ENCODE results near the gene RINL.
A peak's percentile ranks its signal among the peaks of the same experiment; 100 is the strongest.

The RINL gene

DNA sequence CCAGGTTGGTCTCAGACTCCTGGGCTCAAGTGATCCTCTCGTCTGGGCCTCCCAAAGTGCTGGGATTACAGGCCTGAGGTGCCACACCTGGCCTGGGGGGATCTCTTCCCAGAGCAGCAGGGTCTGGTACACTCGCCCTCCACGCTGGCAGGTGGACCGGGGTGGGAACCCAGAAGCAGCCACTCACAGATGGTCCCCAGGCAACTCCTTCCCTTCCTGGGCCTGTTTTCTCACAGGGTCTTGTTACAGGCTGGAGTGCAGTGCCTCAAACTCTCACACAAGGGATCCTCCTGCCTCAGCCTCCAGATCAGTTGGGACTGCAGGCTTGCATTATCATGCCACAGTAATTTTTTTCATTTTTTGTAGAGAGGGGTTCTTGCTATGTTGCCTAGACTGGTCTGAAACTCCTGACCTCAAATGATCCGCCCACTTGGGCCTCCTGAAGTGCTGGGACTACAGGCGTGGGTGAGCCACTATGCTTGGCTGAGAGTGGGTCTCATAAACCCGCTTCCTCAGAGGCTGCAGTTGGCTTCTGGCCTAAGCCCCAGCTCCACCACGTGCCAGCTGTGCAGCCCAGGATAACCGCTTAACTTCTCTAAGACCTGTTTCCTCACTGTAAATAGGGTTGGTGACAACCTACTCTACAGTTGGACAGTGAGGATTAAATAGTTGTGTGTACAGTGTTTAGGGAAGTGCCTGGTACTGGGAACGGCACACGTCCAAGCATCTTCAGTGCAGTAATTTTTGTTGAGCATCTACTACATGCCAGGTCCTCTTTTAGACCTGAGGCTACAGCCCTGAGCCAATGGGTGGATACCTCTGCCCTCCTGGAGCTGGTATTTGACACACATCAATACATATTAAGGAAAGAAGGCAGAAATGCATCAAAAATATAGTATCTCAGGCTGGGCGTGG lies 34.8 kb upstream of the RINL start:
- TF ChIP-seq CTCF (conservative IDR thresholded peaks at IDR 0.05; ENCODE audit: control insufficient read depth, insufficient read depth, low read depth, low read length) = no peak
- DNase-seq (ENCODE audit: low read depth) = peak; percentile 7
- H3K4me3 ChIP-seq (ENCODE audit: control insufficient read depth, low read depth, low read length) = no peak overlapping the region

- no peak for TF ChIP-seq CTCF (conservative IDR thresholded peaks at IDR 0.05; ENCODE audit: control insufficient read depth, insufficient read depth, low read depth, low read length)
- DNase-seq (ENCODE audit: low read depth) = no peak
- no peak overlapping the region for H3K4me3 ChIP-seq (ENCODE audit: control insufficient read depth, low read depth, low read length)
These were observed 33.4 kb upstream of the RINL start for GRCh38 chr19:38911388-38912001.

- no peak for TF ChIP-seq CTCF (conservative IDR thresholded peaks at IDR 0.05; ENCODE audit: control insufficient read depth, insufficient read depth, low read depth, low read length)
- no peak overlapping the region for H3K4me3 ChIP-seq (ENCODE audit: control insufficient read depth, low read depth, low read length)
- no peak for DNase-seq (ENCODE audit: low read depth)
These were observed 32.4 kb upstream of the RINL start for GRCh38 chr19:38910488-38910887.

DNA sequence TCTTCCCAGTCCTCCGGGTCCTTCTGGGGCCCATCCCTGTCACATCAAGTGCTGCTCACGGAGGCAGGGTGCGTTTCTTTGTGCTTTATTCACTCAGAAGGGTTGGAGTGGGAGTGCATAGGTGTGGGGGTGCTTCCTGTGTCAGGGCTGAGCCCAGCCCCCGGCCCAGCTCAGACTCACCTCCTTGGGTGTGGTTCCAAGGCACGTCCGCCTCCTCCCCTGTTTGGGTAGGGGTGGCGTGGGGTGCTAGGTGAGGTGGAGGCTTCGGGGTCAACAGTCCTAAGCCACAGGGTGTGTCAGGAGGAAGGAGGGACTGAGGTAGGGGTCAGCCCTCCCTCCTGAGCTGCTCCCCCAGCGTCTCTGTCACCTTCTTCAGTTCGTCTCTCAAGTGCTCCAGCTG lies 30.8 kb upstream of the RINL start:
- no peak overlapping the region for H3K4me3 ChIP-seq (ENCODE audit: control insufficient read depth, low read depth, low read length)
- no peak for TF ChIP-seq CTCF (conservative IDR thresholded peaks at IDR 0.05; ENCODE audit: control insufficient read depth, insufficient read depth, low read depth, low read length)
- no peak for DNase-seq (ENCODE audit: low read depth)

DNA sequence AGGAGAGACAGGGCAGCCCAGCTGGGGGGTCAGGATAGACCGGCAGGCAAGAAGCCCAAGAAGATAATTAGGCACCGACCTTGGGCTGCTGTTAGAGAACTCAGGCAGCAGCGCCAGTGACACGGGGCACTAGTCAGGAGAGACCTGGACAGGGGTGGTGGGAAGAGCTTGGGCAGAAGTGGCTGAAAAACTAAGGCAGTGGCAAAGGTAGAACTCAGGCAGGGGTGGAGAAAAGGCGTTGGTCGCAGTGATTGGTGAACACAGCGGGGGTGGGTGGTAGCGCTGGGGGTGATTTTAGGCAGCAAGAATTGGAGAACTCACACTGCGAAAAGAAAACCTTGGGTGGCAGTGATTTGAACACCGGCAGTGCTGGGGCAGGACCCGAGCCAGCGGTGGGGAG lies 29.6 kb upstream of the RINL start:
- TF ChIP-seq CTCF (conservative IDR thresholded peaks at IDR 0.05; ENCODE audit: control insufficient read depth, insufficient read depth, low read depth, low read length) = no peak
- DNase-seq (ENCODE audit: low read depth) = no peak

DNA sequence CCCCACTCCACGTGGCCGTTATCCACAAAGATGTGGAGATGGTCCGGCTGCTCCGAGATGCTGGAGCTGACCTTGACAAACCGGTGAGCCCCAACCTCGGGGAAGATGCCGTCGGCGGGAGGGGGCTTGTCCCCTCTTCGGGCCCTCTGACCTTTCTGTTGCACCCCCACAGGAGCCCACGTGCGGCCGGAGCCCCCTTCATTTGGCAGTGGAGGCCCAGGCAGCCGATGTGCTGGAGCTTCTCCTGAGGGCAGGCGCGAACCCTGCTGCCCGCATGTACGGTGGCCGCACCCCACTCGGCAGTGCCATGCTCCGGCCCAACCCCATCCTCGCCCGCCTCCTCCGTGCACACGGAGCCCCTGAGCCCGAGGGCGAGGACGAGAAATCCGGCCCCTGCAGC lies 29.2 kb upstream of the RINL start:
- no peak for TF ChIP-seq CTCF (conservative IDR thresholded peaks at IDR 0.05; ENCODE audit: control insufficient read depth, insufficient read depth, low read depth, low read length)
- H3K4me3 ChIP-seq (ENCODE audit: control insufficient read depth, low read depth, low read length) = no peak overlapping the region
- no peak for DNase-seq (ENCODE audit: low read depth)

More for the DNA sequence above, 29.6 kb upstream of the RINL start:
- H3K4me3 ChIP-seq (ENCODE audit: control insufficient read depth, low read depth, low read length) = no peak overlapping the region

All from fibroblast of mammary gland (primary cell).